HepG2 (cell line): Measurements from ENCODE around the gene DRAXIN. TPM values are rescaled to one million over a fixed set of nuclear protein-coding genes. Genes with fewer than 3 reads are reported as not detected.
A peak's percentile ranks its signal among the peaks of the same experiment; 100 is the strongest.

Source experiments
- ATAC-seq: fragments of 200-7000 bp; cut with Tn5 transposase; 3 replicates; pipeline ENCODE4 v1.9.1; 2020; ENCODE audit warnings: mild to moderate bottlenecking, moderate library complexity
- BruUV-seq: library from RNA; stranded (reverse); fragments of 400-500 nt; replicated peaks from 2 replicates; lab custom pipeline; 2021; lab: Mats Ljungman, UMichigan
- CTCF ChIA-PET: fragments of 300-600 bp; formaldehyde crosslinking; extraction: SDS; loops from one replicate; lab custom pipeline; 2021; ENCODE audit warnings: low total read pairs, inconsistent platforms, low intra/inter-chr PET ratio; lab: Yijun Ruan, JAX
- POLR2A ChIA-PET: fragments of 350-600 bp; sonication (Branson Sonifier 250); formaldehyde crosslinking; loops from one replicate; lab custom pipeline; 2020; ENCODE audit warnings: antibody characterized with exemption, inconsistent platforms; lab: Yijun Ruan, JAX
- DNase-seq: peaks from one replicate; pipeline ENCODE4 v3.0.0-alpha.2; 2015; ENCODE audit warnings: low spot score
- FAIRE-seq: peaks from 3 replicates; lab custom pipeline; 2011; peaks lifted over from hg19 to GRCh38; lab: Jason Lieb, UNC
- H2AFZ ChIP-seq: one replicate; pipeline ENCODE4 v1.6.1; 2011; ENCODE audit warnings: low read length, inconsistent platforms
- H3K27ac ChIP-seq: fragments of 300-600 bp; 3 replicates; pipeline ENCODE4 v1.8.0; 2011; ENCODE audit warnings: mixed run types, mild to moderate bottlenecking, mixed read lengths, low read length, inconsistent platforms; ENCODE audit not compliant: insufficient read depth; ENCODE audit errors: extremely low read length
- H3K27me3 ChIP-seq, 2 experiments: fragments of 200-600 bp in 1 of 2; 2 replicates in 1 of 2; 3 replicates in 1 of 2; pipeline versions ENCODE4 v1.6.0 to v1.8.0; 2011; ENCODE audit warnings: low read length in 2 of 2, mild to moderate bottlenecking in 2 of 2, moderate library complexity in 2 of 2, inconsistent platforms in 1 of 2; ENCODE audit not compliant: insufficient read depth in 2 of 2, control insufficient read depth in 1 of 2
- H3K36me3 ChIP-seq, 2 experiments: fragments of 200-600 bp in 1 of 2; replicated peaks in 1 of 2; 2 replicates in 1 of 2; 3 replicates in 1 of 2; pipeline versions ENCODE4 v1.5.1 to v1.8.0; 2011; ENCODE audit warnings: low read length in 2 of 2, inconsistent platforms in 1 of 2; ENCODE audit not compliant: insufficient read depth in 2 of 2, control insufficient read depth in 1 of 2
- H3K4me1 ChIP-seq: 2 replicates; pipeline ENCODE4 v1.5.1; 2012; ENCODE audit warnings: low read length, inconsistent platforms; ENCODE audit not compliant: insufficient read depth
- H3K4me2 ChIP-seq: 2 replicates; pipeline ENCODE4 v1.6.0; 2011; ENCODE audit warnings: low read depth, low read length, inconsistent platforms
- H3K4me3 ChIP-seq, 3 experiments: fragments of 200-600 bp in 1 of 3; sonication (generic), shearing (Covaris generic) in 1 of 3; replicated peaks in 1 of 3; 2 replicates each; pipeline ENCODE4 v1.5.1; 2011 to 2016; ENCODE audit warnings: low read length in 3 of 3, inconsistent platforms in 2 of 3, low read depth in 2 of 3, mild to moderate bottlenecking in 2 of 3, control low read depth in 1 of 3, mixed read lengths in 1 of 3; ENCODE audit not compliant: insufficient read depth in 1 of 3
- H3K79me2 ChIP-seq: one replicate; pipeline ENCODE4 v1.6.1; 2011; ENCODE audit warnings: low read length, inconsistent platforms; ENCODE audit not compliant: insufficient read depth
- H3K9ac ChIP-seq: 2 replicates; pipeline ENCODE4 v1.6.0; 2011; ENCODE audit warnings: mild to moderate bottlenecking, low read depth, low read length, inconsistent platforms; ENCODE audit not compliant: insufficient read depth
- H3K9me3 ChIP-seq: 2 replicates; pipeline ENCODE4 v1.5.1; 2012; ENCODE audit warnings: mild to moderate bottlenecking, low read length
- H4K20me1 ChIP-seq: 2 replicates; pipeline ENCODE4 v1.6.0; 2011; ENCODE audit warnings: inconsistent platforms, mild to moderate bottlenecking, low read length, moderate library complexity; ENCODE audit not compliant: insufficient read depth
- CENPT ChIP-seq: sonication (generic); formaldehyde crosslinking; IDR thresholded peaks from 2 replicates; pipeline ENCODE4 v1.8.0; 2022; ENCODE audit warnings: low read depth, mild to moderate bottlenecking, moderate library complexity, missing genetic modification reagents
- EED ChIP-seq: sonication (generic); formaldehyde crosslinking; IDR thresholded peaks from 2 replicates; pipeline ENCODE4 v1.5.0; 2020; ENCODE audit warnings: mild to moderate bottlenecking, missing genetic modification reagents
- HNF4A ChIP-seq: sonication (generic); formaldehyde crosslinking; IDR thresholded peaks from 2 replicates; pipeline ENCODE4 v1.4.0; 2020; ENCODE audit warnings: missing genetic modification reagents
- HOXA3 ChIP-seq: sonication (generic); formaldehyde crosslinking; IDR thresholded peaks from 2 replicates; pipeline ENCODE4 v1.5.0; 2020; ENCODE audit warnings: missing genetic modification reagents
- KDM2A ChIP-seq: sonication (generic); formaldehyde crosslinking; IDR thresholded peaks from 2 replicates; pipeline ENCODE4 v1.4.0; 2020; ENCODE audit warnings: low read depth, missing genetic modification reagents, borderline replicate concordance
- SMYD3 ChIP-seq: sonication (generic); formaldehyde crosslinking; IDR thresholded peaks from 2 replicates; pipeline ENCODE4 v1.8.1; 2023; ENCODE audit warnings: mild to moderate bottlenecking, missing genetic modification reagents
- SP5 ChIP-seq: IDR thresholded peaks from 2 replicates; pipeline ENCODE4 v1.6.1; 2016; ENCODE audit warnings: low read depth, borderline replicate concordance
- TEAD2 ChIP-seq: sonication (generic); formaldehyde crosslinking; IDR thresholded peaks from 2 replicates; pipeline ENCODE4 v1.9.0; 2021; ENCODE audit warnings: missing genetic modification reagents
- THYN1 ChIP-seq: sonication (generic); formaldehyde crosslinking; IDR thresholded peaks from 2 replicates; pipeline ENCODE4 v1.8.1; 2023; ENCODE audit warnings: low read depth, mild to moderate bottlenecking, moderate library complexity, missing genetic modification reagents, borderline replicate concordance
- ZFP36 ChIP-seq: fragments of 150-350 bp; IDR thresholded peaks from 2 replicates; pipeline ENCODE4 v1.6.1; 2018; ENCODE audit warnings: borderline replicate concordance, low read length, low read depth; ENCODE audit not compliant: partially characterized antibody
- ZFP41 ChIP-seq: sonication (generic); formaldehyde crosslinking; IDR thresholded peaks from 2 replicates; pipeline ENCODE4 v1.4.0; 2020; ENCODE audit warnings: mild to moderate bottlenecking, missing genetic modification reagents, borderline replicate concordance
- ZMYM3 ChIP-seq: sonication (generic); formaldehyde crosslinking; IDR thresholded peaks from 2 replicates; pipeline ENCODE4 v1.5.1; 2020; ENCODE audit warnings: mild to moderate bottlenecking, missing genetic modification reagents
- ZNF788 ChIP-seq: sonication (generic); formaldehyde crosslinking; IDR thresholded peaks from 2 replicates; pipeline ENCODE4 v1.5.0; 2020; ENCODE audit warnings: mild to moderate bottlenecking, missing genetic modification reagents, borderline replicate concordance
- ZNF841 ChIP-seq: sonication (generic); formaldehyde crosslinking; IDR thresholded peaks from 2 replicates; pipeline ENCODE4 v1.8.1; 2023; ENCODE audit warnings: missing genetic modification reagents, borderline replicate concordance
- WGBS: methylation state at CpG from one replicate; pipeline ENCODE4 v1.1.6; 2017; ENCODE audit warnings: low lambda C conversion rate; 5-methylcytosine and 5-hydroxymethylcytosine counted together
- in situ Hi-C: cut with HindIII; loops from 2 replicates; pipeline ENCODE4 v1.10.0; 2017; ENCODE audit warnings: low pct_unique_long_range_greater_than_20kb; ENCODE audit not compliant: extremely low pct_ligation_motif_present
- intact Hi-C: fragments of 100-400 bp; cut with micrococcal nuclease; formaldehyde crosslinking; loops from one replicate; pipeline ENCODE4 v1.10.0; 2022; ENCODE audit not compliant: unreplicated experiment
- polyA plus RNA-seq, 8 experiments: library from polyadenylated mRNA; depleted of rRNA in 3 of 8; stranded (reverse) in 7 of 8; unstranded in 1 of 8; fragments of >200 nt; fragmentation: Illumina TruSeq in 4 of 8; extraction: Trizol in 4 of 8; gene quantifications; 2 replicates each; pipeline versions ENCODE4 v1.2.1 to v1.2.3, GENCODE V29; 2011 to 2016; ENCODE audit warnings: low read depth in 4 of 8, missing spikeins in 1 of 8, mixed read lengths in 1 of 8; ENCODE audit not compliant: insufficient read depth in 1 of 8
- total RNA-seq, 5 experiments: library from RNA; depleted of rRNA; stranded (reverse); fragments of >200 nt; fragmentation: Illumina TruSeq; extraction: Trizol; gene quantifications; 2 replicates each; pipeline ENCODE4 v1.2.3, GENCODE V29; 2016; ENCODE audit warnings: low read depth in 1 of 5
- TF ChIP-seq, protein P1 (sequence below): sonication (generic); formaldehyde crosslinking; IDR thresholded peaks from 2 replicates; pipeline ENCODE4 v1.8.0; 2022; ENCODE audit warnings: mild to moderate bottlenecking, missing genetic modification reagents; ENCODE audit not compliant: insufficient replicate concordance

Gene DRAXIN
- total and polyA plus RNA-seq, 2 of the 13 experiments (the other 11 are each of a cell fraction or from before 2014, with no cell fraction given), result 0.02 TPM; not detected in 1

DNA sequence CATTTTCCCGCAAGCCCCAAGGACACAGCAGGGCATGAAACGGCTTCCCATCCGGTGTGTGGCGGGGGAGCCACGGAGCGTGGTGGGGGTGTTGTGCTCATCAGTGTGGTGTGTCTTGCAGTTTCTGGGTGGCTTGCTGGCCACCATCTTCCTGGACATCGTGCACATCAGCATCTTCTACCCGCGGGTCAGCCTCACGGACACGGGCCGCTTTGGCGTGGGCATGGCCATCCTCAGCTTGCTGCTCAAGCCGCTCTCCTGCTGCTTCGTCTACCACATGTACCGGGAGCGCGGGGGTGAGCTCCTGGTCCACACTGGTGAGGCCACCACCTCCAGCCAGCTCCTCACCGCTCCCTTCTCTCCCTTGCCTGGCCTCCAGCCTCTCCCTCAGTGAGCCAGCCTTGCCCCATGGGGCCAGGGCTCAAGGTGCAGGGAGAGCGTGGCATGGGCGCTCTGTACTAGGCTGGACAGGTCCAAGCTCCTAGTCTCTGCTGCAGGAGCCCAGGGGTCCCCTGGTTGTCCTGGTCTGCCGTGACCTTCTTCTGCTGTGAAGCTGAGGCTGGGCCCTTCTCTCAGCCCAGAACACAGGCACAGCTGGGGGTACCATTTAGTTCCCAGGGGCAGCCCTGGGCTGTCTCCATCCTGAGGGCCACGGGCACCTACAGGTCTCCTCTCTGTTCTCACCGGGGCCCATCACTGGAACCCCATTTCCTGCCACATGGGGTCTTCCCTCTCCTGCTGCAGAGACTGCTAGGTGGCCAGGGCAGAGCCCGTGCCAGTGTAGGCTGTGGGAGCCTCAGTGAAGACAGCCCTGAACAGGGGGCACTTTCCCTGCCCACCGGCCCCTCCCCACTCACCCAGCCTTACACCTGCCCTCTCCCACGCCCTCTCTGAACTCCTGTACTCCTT is 57.0 kb downstream of the DRAXIN start:
- ChIA-PET CTCF (no interaction called here), POLR2A (interaction anchor here (1.2 kb wide), 1 partner anchor 103 kb away, joined by 3 read pairs; no protein-coding TSS in a partner anchor)
- no peak overlapping the region for H3K27ac ChIP-seq
- ATAC-seq (peak; percentile 10; the same call in 2 of the 3 replicates), DNase-seq (no peak), FAIRE-seq (no peak)
- no peaks in the 10 kb centered on the region for H3K79me2 ChIP-seq
- in situ Hi-C loops, result no loop called here
- peaks cover 10% of the 10 kb centered on the region; the same call in 1 of the 2 replicates for H3K4me1 ChIP-seq
- 98% methylated on average over 17 of the region's 27 CpGs for WGBS
- peaks cover 1 to 4% of the 10 kb centered on the region in 2 experiments; a peak in 2 of 5 replicates for H3K36me3 ChIP-seq
- no peak overlapping the region for H3K4me3 ChIP-seq
- no peak overlapping the region for H2AFZ ChIP-seq
- no peak overlapping the region for H3K9ac ChIP-seq
- H3K9me3 ChIP-seq, result no peaks in the 10 kb centered on the region
- H3K27me3 ChIP-seq, result no peaks in the 10 kb centered on the region
- H3K4me2 ChIP-seq, result no peak overlapping the region
- intact Hi-C loops, result no loop called here
- no TSS peak for BruUV-seq
- H4K20me1 ChIP-seq, result no peaks in the 10 kb centered on the region
- TF ChIP-seq ZFP36 (no peak), THYN1 (no peak), HNF4A (CRISPR knock-in tag) (no peak), EED (CRISPR knock-in tag) (no peak), ZNF788 (no peak), KDM2A (no peak), ZNF841 (CRISPR knock-in tag) (no peak), HOXA3 (CRISPR knock-in tag) (no peak), TEAD2 (CRISPR knock-in tag) (no peak), SMYD3 (CRISPR knock-in tag) (no peak), CENPT (no peak), ZFP41 (CRISPR knock-in tag) (no peak), SP5 (CRISPR knock-in tag) (no peak), ZMYM3 (CRISPR knock-in tag) (no peak)
- TF ChIP-seq, protein P1, sequence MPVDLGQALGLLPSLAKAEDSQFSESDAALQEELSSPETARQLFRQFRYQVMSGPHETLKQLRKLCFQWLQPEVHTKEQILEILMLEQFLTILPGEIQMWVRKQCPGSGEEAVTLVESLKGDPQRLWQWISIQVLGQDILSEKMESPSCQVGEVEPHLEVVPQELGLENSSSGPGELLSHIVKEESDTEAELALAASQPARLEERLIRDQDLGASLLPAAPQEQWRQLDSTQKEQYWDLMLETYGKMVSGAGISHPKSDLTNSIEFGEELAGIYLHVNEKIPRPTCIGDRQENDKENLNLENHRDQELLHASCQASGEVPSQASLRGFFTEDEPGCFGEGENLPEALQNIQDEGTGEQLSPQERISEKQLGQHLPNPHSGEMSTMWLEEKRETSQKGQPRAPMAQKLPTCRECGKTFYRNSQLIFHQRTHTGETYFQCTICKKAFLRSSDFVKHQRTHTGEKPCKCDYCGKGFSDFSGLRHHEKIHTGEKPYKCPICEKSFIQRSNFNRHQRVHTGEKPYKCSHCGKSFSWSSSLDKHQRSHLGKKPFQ, result no peak
